HG03060 (cell line): ENCODE results near the gene TWSG1.
"Not testable (repeated sequence)": the region's sequence is repeated elsewhere in the genome, so short reads cannot be mapped to it uniquely, and the experiment has no call there.

Experiments
- ATAC-seq: cut with Tn5 transposase; IDR thresholded peaks from one replicate; pipeline ENCODE4 v1.9.1; 2021; ENCODE audit warnings: low read depth, moderate number of reproducible peaks; ENCODE audit not compliant: unreplicated experiment

TWSG1 gene

GRCh38 chr18:9446839-9447238 is 112.3 kb downstream of the TWSG1 start:
- no peak for ATAC-seq

- no peak for ATAC-seq
Observed at GRCh38 chr18:9447334-9447733, 112.8 kb downstream of the TWSG1 start.

GRCh38 chr18:9449600-9450414 is 115.2 kb downstream of the TWSG1 start:
- ATAC-seq = no peak

- not testable (repeated sequence) for ATAC-seq
Observed at GRCh38 chr18:9450920-9451319, 116.3 kb downstream of the TWSG1 start.
